Measurements from ENCODE around the gene TNPO3.
"Not testable (repeated sequence)": the region's sequence is repeated elsewhere in the genome, so short reads cannot be mapped to it uniquely, and the experiment has no call there.

The TNPO3 gene

GRCh38 chr7:128915841-128916642, 138.9 kb downstream of the TNPO3 start:
- H3K27me3 ChIP-seq (ENCODE audit: control insufficient read depth, insufficient read depth, low read length) = peaks cover 14% of the 10 kb centered on the region
- H3K36me3 ChIP-seq (ENCODE audit: control insufficient read depth, insufficient read depth, low read length) = no peaks in the 10 kb centered on the region
- no peaks in the 10 kb centered on the region for H3K4me1 ChIP-seq (ENCODE audit: control insufficient read depth, insufficient read depth, low read length)
- H3K27ac ChIP-seq (ENCODE audit: low read depth, low read length) = no peak overlapping the region
- H3K4me3 ChIP-seq (ENCODE audit: low read length) = no peak overlapping the region
- H3K9ac ChIP-seq (ENCODE audit: low read length) = no peak overlapping the region

DNA sequence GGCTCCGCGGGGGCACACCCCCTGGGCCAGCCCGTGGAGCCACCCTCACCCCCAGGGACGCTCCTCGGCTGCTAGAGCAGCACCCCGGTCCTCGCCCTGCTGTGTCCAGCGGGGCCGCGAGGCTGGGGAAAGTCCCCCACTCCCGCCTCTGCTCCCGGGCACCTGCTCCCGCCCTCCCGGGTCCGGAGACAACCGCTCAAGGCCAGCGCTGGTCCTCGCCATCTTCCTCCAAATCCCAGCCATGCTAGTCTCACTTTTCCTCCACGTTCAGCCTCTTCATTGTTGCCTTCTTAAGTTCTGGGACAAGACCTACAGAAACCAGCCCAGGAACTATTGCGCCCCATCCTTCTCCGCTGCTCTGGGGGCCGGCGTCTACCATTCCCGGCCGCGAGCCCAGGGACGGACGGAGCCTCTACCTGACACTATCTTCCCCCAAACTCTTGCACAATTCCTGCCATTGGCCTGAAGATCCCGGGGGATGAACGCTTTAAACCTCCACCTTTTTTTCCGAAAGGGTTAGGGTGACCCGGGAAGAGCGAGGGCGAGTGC, 139.6 kb downstream of the TNPO3 start:
- no peak overlapping the region for H3K9ac ChIP-seq (ENCODE audit: low read length)
- no peaks in the 10 kb centered on the region for H3K36me3 ChIP-seq (ENCODE audit: control insufficient read depth, insufficient read depth, low read length)
- peaks cover 14% of the 10 kb centered on the region for H3K27me3 ChIP-seq (ENCODE audit: control insufficient read depth, insufficient read depth, low read length)
- no peaks in the 10 kb centered on the region for H3K4me1 ChIP-seq (ENCODE audit: control insufficient read depth, insufficient read depth, low read length)
- H3K4me3 ChIP-seq (ENCODE audit: low read length) = peak overlapping the region; percentile 48
- H3K27ac ChIP-seq (ENCODE audit: low read depth, low read length) = no peak overlapping the region

- Histone ChIP-seq H3K9ac (ENCODE audit: low read length) (no peak overlapping the region), H3K4me3 (ENCODE audit: low read length) (no peak overlapping the region), H3K27me3 (ENCODE audit: control insufficient read depth, insufficient read depth, low read length) (peaks cover 14% of the 10 kb centered on the region)
These were observed 140.3 kb downstream of the TNPO3 start for GRCh38 chr7:128914566-128915151.

DNA sequence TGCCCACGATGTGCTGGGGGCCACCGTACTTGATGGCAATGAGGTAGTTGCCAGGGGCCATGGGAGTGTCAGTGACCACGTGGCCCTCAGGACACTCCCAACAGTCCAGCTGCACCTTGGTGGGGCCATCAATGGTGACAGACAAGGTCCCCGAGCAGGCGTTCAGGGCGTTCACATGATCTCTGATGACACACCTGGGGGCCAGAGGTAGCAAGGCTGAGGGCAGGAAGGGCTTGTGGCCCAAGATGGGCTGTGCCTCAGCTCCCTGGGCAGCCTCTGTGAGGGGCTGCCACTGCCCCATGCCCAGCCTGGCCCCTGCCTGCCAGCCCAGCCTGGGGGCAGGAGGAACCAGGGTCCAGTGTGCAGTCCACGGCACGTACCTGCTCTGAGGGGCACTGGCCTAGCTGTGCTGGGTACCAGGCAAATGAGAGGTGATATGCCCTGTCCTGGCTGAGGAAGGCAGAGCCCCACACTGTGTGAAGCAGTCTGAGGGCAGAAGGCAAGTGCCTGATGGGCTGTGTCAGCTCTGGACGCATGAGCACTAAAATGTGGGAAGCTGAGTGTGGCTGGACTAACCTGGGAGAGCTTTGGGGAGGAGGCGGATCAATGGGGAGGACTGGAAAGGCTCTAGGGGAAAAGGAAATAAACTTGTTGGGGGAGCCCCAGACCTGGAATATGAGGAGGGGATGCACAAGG, 140.9 kb downstream of the TNPO3 start:
- H3K9ac ChIP-seq (ENCODE audit: low read length) = no peak overlapping the region
- H3K4me3 ChIP-seq (ENCODE audit: low read length) = no peak overlapping the region
- H3K27ac ChIP-seq (ENCODE audit: low read depth, low read length) = no peak overlapping the region
- H3K4me1 ChIP-seq (ENCODE audit: control insufficient read depth, insufficient read depth, low read length) = peaks cover 4% of the 10 kb centered on the region
- H3K27me3 ChIP-seq (ENCODE audit: control insufficient read depth, insufficient read depth, low read length) = peaks cover 17% of the 10 kb centered on the region
- no peaks in the 10 kb centered on the region for H3K36me3 ChIP-seq (ENCODE audit: control insufficient read depth, insufficient read depth, low read length)

More at GRCh38 chr7:128914566-128915151, 140.3 kb downstream of the TNPO3 start:
- H3K4me1 ChIP-seq (ENCODE audit: control insufficient read depth, insufficient read depth, low read length) = no peaks in the 10 kb centered on the region
- no peak overlapping the region for H3K27ac ChIP-seq (ENCODE audit: low read depth, low read length)
- H3K36me3 ChIP-seq (ENCODE audit: control insufficient read depth, insufficient read depth, low read length) = no peaks in the 10 kb centered on the region

- not testable (repeated sequence) for H3K9ac ChIP-seq (ENCODE audit: low read length)
These were observed 142.0 kb downstream of the TNPO3 start for GRCh38 chr7:128912709-128913495.

GRCh38 chr7:128912281-128912680, 142.6 kb downstream of the TNPO3 start:
- no peak overlapping the region for H3K9ac ChIP-seq (ENCODE audit: low read length)

More at GRCh38 chr7:128912709-128913495, 142.0 kb downstream of the TNPO3 start:
- H3K4me3 ChIP-seq (ENCODE audit: low read length); H3K4me1 ChIP-seq (ENCODE audit: control insufficient read depth, insufficient read depth, low read length); H3K27ac ChIP-seq (ENCODE audit: low read depth, low read length); H3K36me3 ChIP-seq (ENCODE audit: control insufficient read depth, insufficient read depth, low read length): not testable (repeated sequence)
- H3K27me3 ChIP-seq (ENCODE audit: control insufficient read depth, insufficient read depth, low read length) = peaks cover 23% of the 10 kb centered on the region

GRCh38 chr7:128911423-128912031, 143.4 kb downstream of the TNPO3 start:
- Histone ChIP-seq H3K9ac (ENCODE audit: low read length) (no peak overlapping the region), H3K4me3 (ENCODE audit: low read length) (no peak overlapping the region), H3K27ac (ENCODE audit: low read depth, low read length) (no peak overlapping the region), H3K4me1 (ENCODE audit: control insufficient read depth, insufficient read depth, low read length) (peaks cover 4% of the 10 kb centered on the region), H3K36me3 (ENCODE audit: control insufficient read depth, insufficient read depth, low read length) (no peaks in the 10 kb centered on the region), H3K27me3 (ENCODE audit: control insufficient read depth, insufficient read depth, low read length) (peaks cover 23% of the 10 kb centered on the region)

More at GRCh38 chr7:128912281-128912680, 142.6 kb downstream of the TNPO3 start:
- Histone ChIP-seq H3K4me3 (ENCODE audit: low read length) (no peak overlapping the region), H3K27ac (ENCODE audit: low read depth, low read length) (no peak overlapping the region), H3K27me3 (ENCODE audit: control insufficient read depth, insufficient read depth, low read length) (peaks cover 23% of the 10 kb centered on the region), H3K36me3 (ENCODE audit: control insufficient read depth, insufficient read depth, low read length) (no peaks in the 10 kb centered on the region), H3K4me1 (ENCODE audit: control insufficient read depth, insufficient read depth, low read length) (peaks cover 4% of the 10 kb centered on the region)

DNA sequence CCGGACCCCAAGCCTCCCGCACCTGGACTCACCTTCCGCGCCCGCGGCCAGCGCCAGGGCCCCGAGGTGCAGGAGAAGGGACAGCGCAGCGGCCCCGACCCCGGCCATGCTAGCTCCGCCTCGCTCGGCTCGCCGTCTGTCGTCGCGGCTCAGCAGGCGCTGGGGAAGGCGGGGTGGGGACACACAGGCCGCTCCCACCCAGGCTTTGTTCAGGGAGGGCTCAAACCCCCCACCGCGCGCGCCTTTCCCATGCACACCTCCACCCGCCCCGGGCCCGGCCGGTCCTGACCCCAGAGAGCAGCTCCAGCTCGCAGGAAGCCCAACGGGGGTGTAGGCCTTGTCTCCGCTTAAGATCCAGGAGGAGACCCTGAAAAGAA, 144.4 kb downstream of the TNPO3 start, which contains the start of gene KCP:
KCP (minus strand) TSS at position 141 of the 377 bp plus-strand sequence; CDS start at position 108, 33 bp downstream.
- H3K4me1 ChIP-seq (ENCODE audit: control insufficient read depth, insufficient read depth, low read length) = peaks cover 4% of the 10 kb centered on the region
- no peak within 1 kb of the TSS for H3K9ac ChIP-seq (ENCODE audit: low read length)
- H3K27me3 ChIP-seq (ENCODE audit: control insufficient read depth, insufficient read depth, low read length) = peaks cover 20% of the 10 kb centered on the region
- no peaks in the 10 kb centered on the region for H3K36me3 ChIP-seq (ENCODE audit: control insufficient read depth, insufficient read depth, low read length)
- H3K4me3 ChIP-seq (ENCODE audit: low read length) = peak within 1 kb of the TSS; percentile 23
- no peak within 1 kb of the TSS for H3K27ac ChIP-seq (ENCODE audit: low read depth, low read length)

- peaks cover 4% of the 10 kb centered on the region for H3K4me1 ChIP-seq (ENCODE audit: control insufficient read depth, insufficient read depth, low read length)
- H3K36me3 ChIP-seq (ENCODE audit: control insufficient read depth, insufficient read depth, low read length) = no peaks in the 10 kb centered on the region
- H3K27ac ChIP-seq (ENCODE audit: low read depth, low read length) = no peak overlapping the region
- H3K9ac ChIP-seq (ENCODE audit: low read length) = no peak overlapping the region
- peaks cover 17% of the 10 kb centered on the region for H3K27me3 ChIP-seq (ENCODE audit: control insufficient read depth, insufficient read depth, low read length)
- peak overlapping the region; percentile 23 for H3K4me3 ChIP-seq (ENCODE audit: low read length)
These were observed 145.0 kb downstream of the TNPO3 start for GRCh38 chr7:128909625-128910568.

DNA sequence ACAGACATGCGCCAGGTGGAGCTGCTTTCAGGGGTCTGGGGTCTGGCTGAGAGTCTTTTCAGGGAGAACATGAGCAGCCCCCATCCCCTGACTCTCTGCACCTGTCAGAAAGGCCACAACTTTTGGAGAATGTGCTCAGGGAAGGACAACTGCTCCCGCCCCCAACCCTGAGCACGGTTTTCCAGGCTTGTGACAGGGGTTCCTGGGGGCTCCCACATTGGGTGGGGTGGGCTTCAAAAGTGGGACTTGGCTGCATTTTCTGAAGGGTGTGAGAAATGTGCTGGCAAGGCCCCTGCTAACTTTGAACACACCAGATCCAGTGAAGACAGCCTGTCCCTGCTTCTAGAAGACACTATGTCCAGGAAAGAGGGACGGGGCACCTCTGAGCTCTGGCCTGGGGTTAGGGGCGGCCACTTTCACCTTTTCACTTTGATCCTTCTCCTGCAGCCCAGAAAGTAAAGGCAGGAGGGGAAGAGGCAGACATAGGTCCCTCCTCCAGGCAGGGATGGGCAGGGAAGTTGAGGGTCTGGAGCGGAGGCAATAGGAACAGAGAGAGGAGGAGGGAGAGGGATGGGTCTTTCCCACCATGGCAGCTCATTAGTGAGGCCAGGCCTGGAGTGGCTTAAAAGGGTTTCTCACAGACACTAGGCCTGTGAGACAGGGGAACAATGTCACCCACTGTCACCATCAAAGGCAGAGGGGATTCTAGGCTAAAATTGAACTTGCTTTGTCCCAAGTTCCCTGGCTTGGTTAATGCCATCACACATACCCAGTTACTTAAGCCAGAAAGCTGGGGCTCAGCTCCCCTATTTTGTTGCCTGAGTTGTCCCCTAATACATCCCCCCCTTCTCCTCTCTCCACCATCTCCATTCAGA, 145.9 kb downstream of the TNPO3 start:
- no peaks in the 10 kb centered on the region for H3K36me3 ChIP-seq (ENCODE audit: control insufficient read depth, insufficient read depth, low read length)
- peaks cover 4% of the 10 kb centered on the region for H3K4me1 ChIP-seq (ENCODE audit: control insufficient read depth, insufficient read depth, low read length)
- no peak overlapping the region for H3K4me3 ChIP-seq (ENCODE audit: low read length)
- no peak overlapping the region for H3K9ac ChIP-seq (ENCODE audit: low read length)
- H3K27ac ChIP-seq (ENCODE audit: low read depth, low read length) = no peak overlapping the region
- peaks cover 13% of the 10 kb centered on the region for H3K27me3 ChIP-seq (ENCODE audit: control insufficient read depth, insufficient read depth, low read length)

Data from rectal smooth muscle tissue (tissue), 1 donor.